ENCODE data around the gene CAMK1D. TPM values are rescaled to one million over a fixed set of nuclear protein-coding genes. Genes with fewer than 3 reads are reported as not detected.
A peak's percentile ranks its signal among the peaks of the same experiment; 100 is the strongest.

The CAMK1D gene
- total RNA-seq, 3 donors from 2014 or later, result 4.4 to 17.3 (median 5.2) TPM

DNA sequence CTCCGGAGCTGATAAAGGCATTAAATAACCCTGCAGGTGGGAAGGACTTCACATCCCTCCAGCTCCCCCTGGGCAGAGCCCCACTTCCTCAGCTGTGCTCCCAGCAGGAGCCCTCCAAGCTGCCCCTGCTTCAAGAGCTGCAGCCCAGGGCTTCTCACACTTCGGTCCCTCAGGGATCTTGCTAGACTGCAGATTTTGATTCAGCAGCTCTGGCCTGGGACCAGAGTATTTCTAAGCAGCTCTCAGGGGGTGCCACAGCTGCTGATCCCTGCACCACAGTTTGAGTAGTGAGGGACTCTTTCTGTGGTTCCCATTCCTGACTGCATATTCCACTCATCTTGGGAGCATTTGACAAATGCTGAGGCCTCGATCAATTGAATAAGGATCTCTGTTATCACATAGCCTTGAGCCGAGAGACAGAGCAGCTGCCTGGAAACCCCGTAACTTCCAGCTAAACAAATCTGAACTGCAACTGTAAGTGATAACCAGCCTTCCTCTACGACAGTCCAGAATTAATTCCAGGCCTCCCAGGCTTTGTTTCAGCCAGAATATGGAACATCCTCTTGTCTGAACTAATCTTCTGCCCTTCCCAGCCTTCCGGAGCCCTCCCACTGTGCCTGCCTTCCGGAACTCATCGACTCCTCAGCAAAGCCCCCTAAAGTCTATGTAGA lies 490.7 kb downstream of the CAMK1D start:
- no peak for TF ChIP-seq POLR2A (IDR thresholded peaks at IDR 0.05)
- no peak for TF ChIP-seq POLR2AphosphoS5 (IDR thresholded peaks at IDR 0.05)
- TF ChIP-seq, protein P1, sequence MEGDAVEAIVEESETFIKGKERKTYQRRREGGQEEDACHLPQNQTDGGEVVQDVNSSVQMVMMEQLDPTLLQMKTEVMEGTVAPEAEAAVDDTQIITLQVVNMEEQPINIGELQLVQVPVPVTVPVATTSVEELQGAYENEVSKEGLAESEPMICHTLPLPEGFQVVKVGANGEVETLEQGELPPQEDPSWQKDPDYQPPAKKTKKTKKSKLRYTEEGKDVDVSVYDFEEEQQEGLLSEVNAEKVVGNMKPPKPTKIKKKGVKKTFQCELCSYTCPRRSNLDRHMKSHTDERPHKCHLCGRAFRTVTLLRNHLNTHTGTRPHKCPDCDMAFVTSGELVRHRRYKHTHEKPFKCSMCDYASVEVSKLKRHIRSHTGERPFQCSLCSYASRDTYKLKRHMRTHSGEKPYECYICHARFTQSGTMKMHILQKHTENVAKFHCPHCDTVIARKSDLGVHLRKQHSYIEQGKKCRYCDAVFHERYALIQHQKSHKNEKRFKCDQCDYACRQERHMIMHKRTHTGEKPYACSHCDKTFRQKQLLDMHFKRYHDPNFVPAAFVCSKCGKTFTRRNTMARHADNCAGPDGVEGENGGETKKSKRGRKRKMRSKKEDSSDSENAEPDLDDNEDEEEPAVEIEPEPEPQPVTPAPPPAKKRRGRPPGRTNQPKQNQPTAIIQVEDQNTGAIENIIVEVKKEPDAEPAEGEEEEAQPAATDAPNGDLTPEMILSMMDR (IDR thresholded peaks at IDR 0.05), result no peak
- H3K27ac ChIP-seq, result peak overlapping the region in 1 of 2 donors; percentile 28

DNA sequence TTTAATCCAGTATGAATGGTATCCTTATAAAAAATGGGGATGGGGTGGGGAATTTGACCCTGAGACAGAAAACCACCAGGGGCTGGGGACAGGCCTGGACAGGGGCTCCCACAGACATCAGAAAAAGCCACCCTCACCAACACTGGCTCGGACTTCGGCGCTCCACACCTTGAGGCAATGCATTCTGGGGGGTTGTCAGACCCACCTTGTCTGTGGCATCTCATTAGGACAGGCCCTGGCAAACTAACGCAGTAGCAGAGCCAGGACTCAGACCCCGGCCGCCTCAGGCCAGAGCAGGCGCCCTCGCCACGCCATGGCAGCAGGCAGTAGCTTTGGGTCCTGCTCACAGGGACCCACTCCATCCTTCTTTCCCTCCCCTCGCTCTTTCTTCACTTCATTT lies 492.1 kb downstream of the CAMK1D start:
- Histone ChIP-seq H3K36me3 (no peaks in the 10 kb centered on the region), H3K27ac (no peak overlapping the region), H3K9me3 (no peaks in the 10 kb centered on the region), H3K4me3 (no peak overlapping the region), H3K27me3 (no peaks in the 10 kb centered on the region), H3K4me1 (peaks cover 0 to 9% of the 10 kb centered on the region in 2 donors)
- DNase-seq (ENCODE audit: low spot score in 2 of 2), result no peak
- no peak for TF ChIP-seq POLR2AphosphoS5 (IDR thresholded peaks at IDR 0.05)
- TF ChIP-seq, protein P1 (IDR thresholded peaks at IDR 0.05), result no peak
- TF ChIP-seq POLR2A (IDR thresholded peaks at IDR 0.05), result no peak
- intact Hi-C loops (cut with DNase I; ENCODE audit: low total_unique reads), result no loop called here

More for the DNA sequence above, 490.7 kb downstream of the CAMK1D start:
- Histone ChIP-seq H3K27me3 (no peaks in the 10 kb centered on the region), H3K4me3 (no peak overlapping the region), H3K4me1 (peaks cover 0 to 6% of the 10 kb centered on the region in 2 donors), H3K9me3 (no peaks in the 10 kb centered on the region), H3K36me3 (no peaks in the 10 kb centered on the region)
- intact Hi-C loops (cut with DNase I; ENCODE audit: low total_unique reads), result no loop called here
- DNase-seq (ENCODE audit: low spot score in 2 of 2), result no peak

GRCh38 chr10:12841826-12842225 lies 492.5 kb downstream of the CAMK1D start:
- TF ChIP-seq POLR2A (IDR thresholded peaks at IDR 0.05) (no peak), POLR2AphosphoS5 (IDR thresholded peaks at IDR 0.05) (no peak)
- TF ChIP-seq, protein P1 (IDR thresholded peaks at IDR 0.05), result no peak
- intact Hi-C loops (cut with DNase I; ENCODE audit: low total_unique reads), result no loop called here
- Histone ChIP-seq H3K4me3 (no peak overlapping the region), H3K36me3 (no peaks in the 10 kb centered on the region), H3K9me3 (no peaks in the 10 kb centered on the region), H3K4me1 (peaks cover 0 to 9% of the 10 kb centered on the region in 2 donors), H3K27ac (no peak overlapping the region), H3K27me3 (no peaks in the 10 kb centered on the region)
- DNase-seq (ENCODE audit: low spot score in 2 of 2), result no peak

DNA sequence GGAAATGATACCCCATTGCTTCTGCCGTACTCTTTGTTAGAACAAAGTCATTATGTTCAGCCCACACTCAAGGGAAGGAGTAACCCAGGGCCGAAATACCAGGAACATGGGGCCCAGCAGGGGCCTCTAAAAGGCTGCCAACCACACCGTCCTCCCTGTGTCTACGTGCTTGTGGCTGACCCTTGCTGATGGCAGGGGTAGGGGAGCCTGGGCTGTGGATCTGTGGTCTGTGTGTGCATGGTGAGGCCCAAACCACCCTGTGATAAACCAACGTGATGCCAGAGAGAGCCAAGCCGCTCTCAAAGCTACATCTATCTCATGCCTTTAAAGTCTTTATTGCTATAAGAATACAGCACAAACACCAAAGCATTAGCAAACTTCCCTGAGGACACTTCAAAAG lies 493.0 kb downstream of the CAMK1D start:
- TF ChIP-seq, protein P1 (IDR thresholded peaks at IDR 0.05), result no peak
- TF ChIP-seq POLR2AphosphoS5 (IDR thresholded peaks at IDR 0.05) (no peak), POLR2A (IDR thresholded peaks at IDR 0.05) (no peak)
- Histone ChIP-seq H3K4me1 (peaks cover 0 to 9% of the 10 kb centered on the region in 2 donors), H3K4me3 (no peak overlapping the region), H3K9me3 (no peaks in the 10 kb centered on the region), H3K36me3 (no peaks in the 10 kb centered on the region), H3K27ac (no peak overlapping the region), H3K27me3 (no peaks in the 10 kb centered on the region)
- DNase-seq (ENCODE audit: low spot score in 2 of 2), result no peak
- intact Hi-C loops (cut with DNase I; ENCODE audit: low total_unique reads), result no loop called here

DNA sequence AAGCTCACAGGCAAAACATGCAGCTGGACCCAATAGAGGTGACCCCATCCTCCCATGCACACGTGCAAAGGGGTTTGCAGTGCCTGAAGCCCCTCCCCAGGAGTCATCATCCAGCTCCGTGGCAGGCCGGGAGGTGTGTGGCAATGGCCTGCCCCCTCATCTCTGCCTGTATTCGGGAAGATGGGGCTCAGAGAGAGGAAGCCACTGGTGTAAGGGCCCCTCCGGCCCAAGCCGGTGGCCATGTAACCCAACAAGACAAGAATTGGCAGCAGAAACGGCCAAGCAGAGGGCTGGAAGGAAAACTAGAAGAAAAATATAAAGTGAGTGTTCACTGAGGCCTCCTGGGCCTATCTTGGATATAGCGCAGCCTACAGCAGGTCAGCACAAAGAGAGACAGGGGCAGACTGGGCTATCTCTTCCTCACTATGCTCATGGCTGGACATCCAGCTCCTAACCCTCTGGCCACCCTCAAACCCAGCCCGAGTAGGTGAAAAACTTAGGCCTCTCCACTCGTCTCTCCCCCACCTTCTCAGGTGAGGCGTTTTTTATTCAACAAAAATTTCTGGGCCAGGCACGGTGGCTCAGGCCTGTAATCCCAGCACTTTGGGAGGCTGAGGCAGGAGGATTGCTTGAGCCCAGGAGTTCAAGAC lies 494.1 kb downstream of the CAMK1D start:
- Histone ChIP-seq H3K4me1 (peaks cover 0 to 9% of the 10 kb centered on the region in 2 donors), H3K27ac (no peak overlapping the region), H3K9me3 (no peaks in the 10 kb centered on the region), H3K4me3 (no peak overlapping the region), H3K27me3 (no peaks in the 10 kb centered on the region), H3K36me3 (no peaks in the 10 kb centered on the region)
- DNase-seq (ENCODE audit: low spot score in 2 of 2), result no peak
- no peak for TF ChIP-seq POLR2AphosphoS5 (IDR thresholded peaks at IDR 0.05)
- TF ChIP-seq, protein P1 (IDR thresholded peaks at IDR 0.05), result no peak
- TF ChIP-seq POLR2A (IDR thresholded peaks at IDR 0.05), result no peak
- intact Hi-C loops (cut with DNase I; ENCODE audit: low total_unique reads), result no loop called here

Data from breast epithelium (tissue), 4 donors.